GM21619 (cell line): ENCODE results near the gene ARFRP1.
A peak's percentile ranks its signal among the peaks of the same experiment; 100 is the strongest.
"Not testable (repeated sequence)": the region's sequence is repeated elsewhere in the genome, so short reads cannot be mapped to it uniquely, and the experiment has no call there.

Source experiments
- ATAC-seq: cut with Tn5 transposase; IDR thresholded peaks from one replicate; pipeline ENCODE4 v1.9.1; 2021; ENCODE audit not compliant: unreplicated experiment

Gene ARFRP1

GRCh38 chr20:63657937-63658748, 49.6 kb downstream of the ARFRP1 start, which contains the start of gene RTEL1:
TSS of gene RTEL1 (plus strand) at chr20:63658312. CDS start at chr20:63659403, 1,091 bp downstream.
- peak; percentile 78 for ATAC-seq

GRCh38 chr20:63657260-63657936, 50.4 kb downstream of the ARFRP1 start:
- ATAC-seq: no peak

- no peak for ATAC-seq
These were observed 51.3 kb downstream of the ARFRP1 start for GRCh38 chr20:63656451-63656850.

GRCh38 chr20:63655249-63655648, 52.5 kb downstream of the ARFRP1 start:
- no peak for ATAC-seq

- ATAC-seq: no peak
These were observed 53.7 kb downstream of the ARFRP1 start for GRCh38 chr20:63653974-63654668.

- no peak for ATAC-seq
These were observed 54.5 kb downstream of the ARFRP1 start, which contains the start of gene STMN3 for GRCh38 chr20:63653041-63653973. TSS of gene STMN3 (minus strand) at chr20:63653424. CDS start at chr20:63653345, 79 bp downstream.

GRCh38 chr20:63652192-63652980, 55.4 kb downstream of the ARFRP1 start:
- no peak for ATAC-seq

- no peak for ATAC-seq
These were observed 55.9 kb downstream of the ARFRP1 start for GRCh38 chr20:63651942-63652191.

- ATAC-seq: not testable (repeated sequence)
These were observed 57.3 kb downstream of the ARFRP1 start for GRCh38 chr20:63650486-63650885.

GRCh38 chr20:63648895-63649589, 58.7 kb downstream of the ARFRP1 start:
- no peak for ATAC-seq
